ENCODE results near the gene CSMD2. TPM values are rescaled to one million over a fixed set of nuclear protein-coding genes. Genes with fewer than 3 reads are reported as not detected.

The CSMD2 gene
- total and polyA plus RNA-seq, 2 of the 8 experiments (the other 6 are each of a cell fraction or from before 2014, with no cell fraction given) = 7.0 to 14.7 TPM

- Histone ChIP-seq H3K9me3 (ENCODE audit: insufficient read depth in 2 of 2, low read depth in 1 of 2, low read length in 1 of 2) (no peaks in the 10 kb centered on the region), H3K23ac (ENCODE audit: insufficient read length) (no peak overlapping the region), H3K27ac (ENCODE audit: low read depth, low read length) (no peak overlapping the region), H3K79me1 (ENCODE audit: low read depth, low read length) (no peaks in the 10 kb centered on the region), H4K8ac (ENCODE audit: extremely low read depth, insufficient read depth, low read length) (no peak overlapping the region), H3K79me2 (ENCODE audit: control insufficient read depth in 1 of 2, insufficient read depth in 2 of 2, low read length in 2 of 2) (no peaks in the 10 kb centered on the region), H2BK120ac (replicated peaks; ENCODE audit: low read depth, low read length) (no peak overlapping the region), H3K4me2 (ENCODE audit: insufficient read depth in 1 of 2, low read depth in 2 of 2, low read length in 2 of 2) (no peak overlapping the region), H3K4me1 (replicated peaks in 1 of 4; ENCODE audit: control insufficient read depth in 3 of 4, insufficient read depth in 4 of 4, low read length in 3 of 4) (no peaks in the 10 kb centered on the region; a peak in 1 of 7 replicates), H2BK20ac (ENCODE audit: low read length) (no peak overlapping the region), H2AFZ (ENCODE audit: low read length) (no peak overlapping the region), H4K91ac (replicated peaks; ENCODE audit: insufficient read length, low read length) (no peak overlapping the region), H2BK5ac (ENCODE audit: low read depth, low read length) (no peak overlapping the region), H3K23me2 (ENCODE audit: low read depth, low read length) (no peaks in the 10 kb centered on the region), H4K5ac (ENCODE audit: insufficient read length, low read depth, low read length) (no peak overlapping the region), H3K14ac (ENCODE audit: insufficient read length) (no peak overlapping the region), H2BK15ac (ENCODE audit: low read length) (no peak overlapping the region), H2AK5ac (ENCODE audit: low read depth, low read length) (no peak overlapping the region), H3K56ac (replicated peaks; ENCODE audit: insufficient read length, low read depth, low read length) (no peak overlapping the region), H3K9ac (replicated peaks in 1 of 4; ENCODE audit: extremely low read depth in 1 of 4, low read depth in 3 of 4, low read length in 3 of 4) (no peak overlapping the region), H3K18ac (ENCODE audit: extremely low read depth, low read length) (no peak overlapping the region), H2BK12ac (ENCODE audit: low read depth, low read length) (no peak overlapping the region), H3K4me3 (ENCODE audit: extremely low read depth in 1 of 4, insufficient read depth in 2 of 4, low read depth in 3 of 4, low read length in 4 of 4) (no peak overlapping the region), H4K20me1 (replicated peaks in 1 of 2; ENCODE audit: control insufficient read depth in 1 of 2, insufficient read depth in 2 of 2, low read length in 2 of 2) (peaks cover 0 to 3% of the 10 kb centered on the region in 2 experiments), H3K27me3 (replicated peaks in 1 of 4; ENCODE audit: control insufficient read depth in 3 of 4, extremely low read depth in 1 of 4, insufficient read depth in 3 of 4, low read length in 3 of 4) (no peaks in the 10 kb centered on the region), H3K4ac (replicated peaks; ENCODE audit: insufficient read length, low read depth, low read length) (no peak overlapping the region), H3K36me3 (ENCODE audit: control insufficient read depth in 2 of 4, insufficient read depth in 4 of 4, low read length in 3 of 4) (peaks cover 0 to 6% (median under 1%) of the 10 kb centered on the region in 4 experiments; a peak in 5 of 8 replicates)
- 92% methylated on average over 5 of the region's 5 CpGs; no CpG with 5 or more reads in 1 of the 2 experiments for WGBS, 2 experiments (ENCODE audit: extremely low coverage in 1 of 2, insufficient coverage in 1 of 2, insufficient read length in 1 of 2, insufficient replicate concordance in 2 of 2, low coverage in 1 of 2, low lambda C conversion rate in 2 of 2, missing lambda C conversion rate in 1 of 2)
- ChIA-PET POLR2A (ENCODE audit: partially characterized antibody) (no interaction called here), CTCF (ENCODE audit: partially characterized antibody) (interaction anchor here (1.8 kb wide), 1 partner anchor 26 kb away, joined by 5 read pairs; no protein-coding TSS in a partner anchor)
- DNase-seq (ENCODE audit: low read depth in 1 of 2, low spot score in 2 of 2) = no peak
- no peak for FAIRE-seq
- no peak for TF ChIP-seq BCL11A (IDR thresholded peaks at IDR 0.05; ENCODE audit: low read depth in 2 of 2, low read length in 2 of 2)
- no peak for TF ChIP-seq GABPA (IDR thresholded peaks at IDR 0.05; ENCODE audit: borderline replicate concordance, insufficient read depth, low read length)
- no peak for TF ChIP-seq ZNF274 (IDR thresholded peaks at IDR 0.05; ENCODE audit: borderline replicate concordance, extremely low read depth, low read length)
- TF ChIP-seq RXRA (IDR thresholded peaks at IDR 0.05; ENCODE audit: insufficient read depth, low read depth, low read length) = no peak
Observed at GRCh38 chr1:33537885-33538284, 627.1 kb downstream of the CSMD2 start.
